ENCODE results near the gene KIF2A.
A peak's percentile ranks its signal among the peaks of the same experiment; 100 is the strongest.

Gene KIF2A

GRCh38 chr5:62385131-62385530, 79.1 kb downstream of the KIF2A start:
- DNase-seq (ENCODE audit: low spot score) = no peak

DNA sequence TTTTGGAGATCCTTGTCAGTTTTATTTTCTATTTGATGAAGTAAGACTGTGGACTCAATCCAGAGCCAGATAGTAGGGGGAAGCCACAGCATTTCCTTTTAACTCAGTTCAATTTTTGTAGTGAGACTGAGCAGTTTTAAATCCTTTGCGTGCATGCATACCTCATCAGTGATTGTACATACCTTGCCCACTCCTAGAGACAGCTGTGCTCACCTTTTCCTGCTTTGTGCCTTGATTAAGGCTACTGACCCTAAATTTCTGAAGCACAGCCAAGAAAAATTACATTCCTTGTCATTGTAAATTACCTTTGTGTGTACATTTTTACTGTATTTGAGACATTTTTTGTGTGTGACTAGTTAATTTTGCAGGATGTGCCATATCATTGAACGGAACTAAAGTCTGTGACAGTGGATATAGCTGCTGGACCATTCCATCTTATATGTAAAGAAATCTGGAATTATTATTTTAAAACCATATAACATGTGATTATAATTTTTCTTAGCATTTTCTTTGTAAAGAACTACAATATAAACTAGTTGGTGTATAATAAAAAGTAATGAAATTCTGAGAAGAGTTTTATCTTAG, 79.9 kb downstream of the KIF2A start:
- no peak for DNase-seq (ENCODE audit: low spot score)

DNA sequence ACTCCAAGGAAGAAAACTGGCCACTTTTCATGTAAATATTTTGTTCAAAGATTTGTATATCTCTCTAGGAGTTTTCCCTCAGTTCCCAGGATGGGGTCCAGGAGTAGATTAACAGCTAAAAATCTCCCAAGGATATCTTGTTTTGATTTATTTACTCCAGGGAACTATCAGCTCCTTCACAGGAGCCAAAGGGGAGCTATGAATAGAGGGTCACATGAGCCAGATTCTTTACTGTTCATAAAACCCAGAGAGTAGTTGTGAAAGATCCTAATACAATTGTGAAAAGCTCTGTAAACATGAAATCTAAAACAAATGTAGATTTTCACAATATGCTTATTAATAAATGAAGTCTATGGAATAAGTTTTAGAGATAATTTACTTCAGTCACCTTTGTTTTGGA, 80.8 kb downstream of the KIF2A start:
- DNase-seq (ENCODE audit: low spot score) = no peak

DNA sequence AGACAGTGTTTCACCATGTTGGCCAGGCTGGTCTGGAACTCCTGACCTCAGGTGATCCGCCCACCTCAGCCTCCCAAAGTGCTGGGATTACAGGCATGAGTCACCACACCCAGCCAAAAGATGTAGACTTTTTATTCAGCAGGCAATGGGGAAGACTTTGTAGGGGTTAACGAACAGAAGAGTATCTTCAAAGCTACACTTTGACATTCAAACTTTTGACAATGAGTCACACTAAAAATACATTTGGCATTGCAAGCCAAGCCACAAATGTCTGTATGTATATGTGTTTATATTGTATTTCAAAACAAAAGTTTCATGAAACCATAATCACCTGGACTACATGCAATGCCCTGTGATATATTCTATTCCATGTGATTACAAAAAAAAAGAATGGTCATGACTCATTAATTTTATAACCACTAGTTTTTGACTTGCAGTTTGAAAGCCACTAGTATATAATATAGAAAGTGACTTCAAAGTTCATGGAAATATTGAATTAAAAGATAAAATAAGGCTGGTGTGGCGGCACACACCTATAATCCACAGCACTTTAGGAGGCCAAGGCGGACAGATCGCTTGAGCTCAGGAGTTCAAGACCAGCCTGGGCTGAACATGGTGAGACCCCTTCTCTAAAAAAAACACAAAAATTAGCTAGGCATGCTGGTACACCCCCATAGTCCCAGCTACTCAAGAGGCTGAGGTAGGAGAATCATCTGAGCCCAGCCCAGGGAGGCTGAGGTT, 89.4 kb downstream of the KIF2A start:
- no peak for DNase-seq (ENCODE audit: low spot score)

DNA sequence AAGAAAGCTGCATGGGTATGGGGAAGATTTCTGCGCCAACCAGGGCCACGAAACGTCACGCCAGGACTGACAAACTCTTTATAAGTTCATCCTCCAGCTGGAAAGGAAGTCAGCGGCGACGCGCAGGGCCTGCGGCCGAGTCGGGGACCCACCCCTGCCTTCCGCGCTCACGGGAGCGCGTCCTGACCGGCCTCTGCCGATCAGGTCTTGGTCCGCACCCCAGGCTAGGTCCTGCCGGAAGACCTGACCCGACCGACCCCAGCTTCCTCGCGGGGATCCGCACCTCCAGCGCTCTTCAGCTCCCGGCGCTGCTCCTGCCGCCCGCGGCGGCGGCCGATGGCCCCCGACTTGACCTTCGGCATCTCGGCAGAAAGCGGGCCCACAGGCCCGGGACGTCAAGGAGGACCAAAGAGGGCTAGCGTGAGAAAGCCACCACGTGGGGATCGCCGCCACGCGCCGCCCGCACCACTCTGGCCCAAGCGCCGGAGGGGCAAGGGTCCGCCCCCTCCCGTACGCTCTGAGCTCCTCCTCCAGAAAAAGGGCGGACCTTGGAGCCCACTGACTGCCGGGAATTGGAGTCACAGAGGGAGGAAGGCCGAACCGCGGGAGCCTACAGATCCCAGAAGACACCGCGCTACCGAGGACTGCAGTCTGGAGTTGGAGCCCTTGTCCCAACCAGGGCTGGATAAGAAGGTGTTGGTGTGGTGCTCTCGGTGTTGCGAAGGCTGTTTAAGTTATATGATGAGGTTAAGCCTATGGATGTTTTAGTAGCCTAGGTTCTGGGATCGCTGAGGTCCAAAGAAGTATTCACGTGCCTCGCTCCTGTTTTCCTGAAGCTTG, 97.6 kb downstream of the KIF2A start, which contains the start of gene DIMT1:
TSS of gene DIMT1 (minus strand) at position 495 of the 840 bp plus-strand sequence. CDS start at position 362, 133 bp downstream.
- DNase-seq (ENCODE audit: low spot score) = peak; percentile 99

- peak; percentile 100 for DNase-seq (ENCODE audit: low spot score)
Measured at GRCh38 chr5:62412549-62413329, 106.7 kb downstream of the KIF2A start, which contains the start of gene IPO11. TSS of gene IPO11 (plus strand) at chr5:62412763. CDS start at chr5:62437280, 24,517 bp downstream.

DNA sequence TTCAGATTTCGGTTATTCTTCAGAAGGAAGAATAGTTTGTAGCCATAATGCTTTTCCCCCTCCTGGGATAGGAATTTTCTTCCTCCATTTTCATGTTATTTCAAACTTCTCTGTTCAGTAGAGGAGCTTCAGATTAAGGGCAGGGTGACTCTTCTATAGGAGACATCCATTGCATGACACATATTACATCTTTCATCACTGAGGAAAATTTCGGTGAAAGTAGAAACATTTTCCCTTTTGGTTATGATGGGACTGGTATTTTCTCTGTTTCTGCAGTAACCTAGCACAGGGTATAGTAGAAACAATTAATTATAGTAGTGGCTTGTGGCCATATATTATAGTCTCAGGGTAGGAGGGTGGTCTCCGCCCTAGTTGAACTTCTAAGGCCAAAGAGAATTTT, 107.7 kb downstream of the KIF2A start:
- no peak for DNase-seq (ENCODE audit: low spot score)

DNA sequence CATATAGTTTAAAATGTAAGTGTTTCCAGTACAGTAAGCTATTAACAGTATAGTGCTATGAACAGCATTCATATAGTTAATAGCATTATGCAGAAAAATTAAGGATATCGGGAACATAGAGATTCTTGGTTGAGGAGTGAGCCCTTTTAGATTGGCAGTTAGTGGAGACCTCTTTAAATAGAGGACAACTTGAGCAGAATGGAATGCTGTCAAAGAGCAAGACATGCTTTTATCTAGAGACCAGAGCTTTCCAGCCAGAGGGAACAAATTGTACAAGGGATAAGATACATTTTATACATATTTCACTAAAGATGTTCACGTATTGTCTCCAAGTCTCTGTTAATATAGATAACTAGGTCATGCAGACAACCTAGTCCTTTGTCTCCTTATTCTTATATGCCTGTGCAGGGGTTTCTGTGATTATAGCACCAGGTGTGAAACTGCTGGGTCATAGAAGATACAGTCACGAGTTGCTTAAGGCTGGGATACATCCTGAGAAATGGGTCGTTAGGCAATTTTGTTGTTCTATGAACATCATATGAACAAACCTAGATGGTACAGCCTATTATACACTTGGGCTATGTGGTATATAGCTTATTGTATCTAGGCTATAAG, 112.6 kb downstream of the KIF2A start:
- DNase-seq (ENCODE audit: low spot score) = no peak

DNA sequence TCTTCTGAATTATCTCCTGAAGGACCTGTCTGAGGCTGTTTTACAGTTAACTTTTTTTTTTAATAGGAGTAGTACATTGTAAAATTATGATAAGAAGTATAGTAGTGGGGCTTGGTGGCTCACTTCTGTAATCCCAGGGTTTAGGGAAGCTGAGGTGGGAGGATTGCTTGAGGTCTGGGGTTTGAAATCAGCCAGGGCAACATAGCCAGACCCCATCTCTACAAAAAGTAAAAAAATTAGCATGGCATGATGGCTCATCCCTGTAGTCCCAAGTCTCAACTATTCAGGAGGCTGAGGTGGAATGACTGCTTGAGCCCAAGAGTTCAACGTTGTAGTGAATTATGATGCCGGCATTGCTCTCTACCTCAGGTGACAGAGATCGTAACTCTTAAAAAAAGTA, 113.6 kb downstream of the KIF2A start:
- DNase-seq (ENCODE audit: low spot score) = no peak

DNA sequence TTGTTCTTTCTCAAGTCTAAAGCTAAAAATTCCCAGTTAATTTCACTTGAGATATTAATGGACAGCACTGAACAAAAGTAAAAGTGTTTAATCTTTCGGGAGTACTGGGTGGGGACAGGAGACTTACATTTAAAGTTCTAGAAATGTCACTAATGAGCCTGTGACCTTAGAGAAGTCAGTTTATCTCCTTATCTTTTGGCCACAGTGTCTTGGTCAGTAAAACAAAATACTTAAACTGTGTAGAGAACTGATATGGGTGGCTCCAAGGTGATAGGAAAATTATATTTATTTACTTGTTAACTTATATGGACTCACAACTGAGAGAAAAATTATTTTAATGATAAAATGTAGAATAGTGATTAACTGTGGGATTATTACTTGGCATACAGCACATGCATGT, 115.4 kb downstream of the KIF2A start:
- DNase-seq (ENCODE audit: low spot score) = no peak

DNA sequence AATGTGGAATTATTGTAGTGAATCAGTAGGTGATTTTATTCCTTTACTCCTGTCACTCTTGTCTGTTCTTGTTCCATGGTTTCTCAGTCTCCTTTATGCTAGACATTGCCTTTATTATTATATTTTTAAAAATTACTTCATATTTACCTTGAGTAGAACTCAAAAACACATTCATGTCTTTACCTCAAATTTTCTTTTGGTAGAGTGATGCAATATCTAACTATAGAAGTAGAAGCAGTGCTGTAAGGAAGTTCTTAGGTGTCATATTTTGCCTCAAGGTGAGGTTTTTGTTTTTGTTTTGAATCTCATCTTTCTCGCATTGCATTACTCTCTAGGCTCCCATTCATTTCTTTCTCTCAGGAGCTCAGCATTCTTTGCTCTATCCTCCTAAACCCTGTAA, 118.8 kb downstream of the KIF2A start:
- no peak for DNase-seq (ENCODE audit: low spot score)

DNA sequence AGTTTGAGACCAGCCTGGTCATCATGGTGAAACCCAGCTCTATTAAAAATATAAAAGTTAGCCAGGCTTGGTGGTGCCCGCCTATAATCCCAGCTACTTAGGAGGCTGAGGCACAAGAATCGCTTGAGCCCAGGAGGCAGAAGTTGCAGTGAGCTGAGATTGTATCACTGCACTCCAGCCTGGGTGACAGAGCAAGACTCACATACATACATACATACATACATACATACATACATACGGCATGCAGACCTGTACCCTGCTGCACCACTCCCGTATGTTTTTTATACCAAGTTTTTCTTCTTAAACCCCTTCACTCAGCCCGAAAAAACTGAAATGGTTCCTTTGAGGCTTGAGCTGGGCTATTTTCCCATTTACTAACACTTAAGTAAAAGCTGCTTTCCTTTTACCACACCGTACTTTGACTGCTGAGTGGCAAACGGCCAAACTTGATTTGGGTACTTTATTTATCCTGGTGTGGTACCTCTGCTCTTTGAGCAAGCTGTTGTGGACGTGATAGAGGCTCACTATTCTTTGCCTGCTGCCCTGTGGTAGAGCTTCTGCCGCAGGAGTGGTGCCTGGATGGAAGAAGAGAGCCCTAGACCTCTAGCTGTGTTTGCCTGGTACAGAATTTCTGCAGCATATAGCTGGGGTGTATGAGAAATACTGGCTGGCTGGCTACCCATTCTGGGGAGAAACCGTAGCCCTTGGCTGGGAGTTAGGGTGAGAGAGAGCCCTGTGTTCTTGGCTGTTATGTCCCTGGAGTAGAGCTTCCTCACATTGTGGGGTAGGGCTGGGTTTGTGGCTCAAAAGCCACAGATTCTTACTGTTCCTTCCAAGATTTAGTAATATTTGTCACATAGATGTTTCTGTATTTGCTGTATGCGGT, 126.0 kb downstream of the KIF2A start:
- DNase-seq (ENCODE audit: low spot score) = no peak

DNA sequence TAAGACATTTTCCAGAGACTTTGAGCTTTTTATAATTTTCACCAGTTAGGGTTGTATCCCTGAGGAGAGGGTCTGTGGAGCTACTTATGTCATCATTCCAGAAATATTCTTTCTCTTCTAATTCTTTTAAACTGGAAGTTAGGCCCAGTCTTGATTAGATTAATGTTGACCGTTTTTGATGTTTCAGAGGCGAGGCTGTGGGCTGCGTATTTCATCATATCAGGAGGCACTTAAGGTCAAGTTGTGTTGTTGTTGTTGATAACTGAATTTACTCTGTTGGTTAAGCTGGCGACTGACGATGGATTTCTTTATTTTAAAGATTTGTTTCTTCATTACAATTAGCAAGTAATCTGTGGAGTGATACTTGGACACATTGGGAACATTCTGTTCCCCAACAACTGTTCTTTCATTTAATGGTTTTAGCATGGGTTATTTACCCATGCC, 126.6 kb downstream of the KIF2A start:
- DNase-seq (ENCODE audit: low spot score) = no peak

All from cerebellar cortex (tissue), 1 donor.